Measurements from ENCODE around the gene FBLL1.

The FBLL1 gene

DNA sequence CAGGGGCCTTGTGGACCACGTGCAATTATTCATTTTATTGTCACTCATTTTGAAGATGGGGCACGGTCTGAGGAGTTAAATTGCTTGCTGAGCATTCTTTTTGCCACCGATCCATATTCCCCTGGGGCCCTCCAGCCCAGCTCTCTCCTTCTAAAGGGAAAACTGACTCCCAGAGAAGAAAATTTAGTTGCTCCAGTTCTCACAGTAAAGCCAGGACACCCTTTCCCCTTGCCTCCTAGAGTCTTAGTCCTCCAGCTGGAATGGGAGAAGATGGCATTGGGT is 51.1 kb downstream of the FBLL1 start:
- TF ChIP-seq, protein P1, sequence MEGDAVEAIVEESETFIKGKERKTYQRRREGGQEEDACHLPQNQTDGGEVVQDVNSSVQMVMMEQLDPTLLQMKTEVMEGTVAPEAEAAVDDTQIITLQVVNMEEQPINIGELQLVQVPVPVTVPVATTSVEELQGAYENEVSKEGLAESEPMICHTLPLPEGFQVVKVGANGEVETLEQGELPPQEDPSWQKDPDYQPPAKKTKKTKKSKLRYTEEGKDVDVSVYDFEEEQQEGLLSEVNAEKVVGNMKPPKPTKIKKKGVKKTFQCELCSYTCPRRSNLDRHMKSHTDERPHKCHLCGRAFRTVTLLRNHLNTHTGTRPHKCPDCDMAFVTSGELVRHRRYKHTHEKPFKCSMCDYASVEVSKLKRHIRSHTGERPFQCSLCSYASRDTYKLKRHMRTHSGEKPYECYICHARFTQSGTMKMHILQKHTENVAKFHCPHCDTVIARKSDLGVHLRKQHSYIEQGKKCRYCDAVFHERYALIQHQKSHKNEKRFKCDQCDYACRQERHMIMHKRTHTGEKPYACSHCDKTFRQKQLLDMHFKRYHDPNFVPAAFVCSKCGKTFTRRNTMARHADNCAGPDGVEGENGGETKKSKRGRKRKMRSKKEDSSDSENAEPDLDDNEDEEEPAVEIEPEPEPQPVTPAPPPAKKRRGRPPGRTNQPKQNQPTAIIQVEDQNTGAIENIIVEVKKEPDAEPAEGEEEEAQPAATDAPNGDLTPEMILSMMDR (IDR thresholded peaks at IDR 0.05; ENCODE audit: poor library complexity, severe bottlenecking) = no peak
- DNase-seq (ENCODE audit: low spot score) = no peak
- ATAC-seq (ENCODE audit: low read depth) = no peak
- peaks cover 32% of the 10 kb centered on the region for H3K36me3 ChIP-seq (ENCODE audit: low read depth)
- H3K9me3 ChIP-seq (ENCODE audit: severe bottlenecking) = no peaks in the 10 kb centered on the region
- peak overlapping the region; percentile 68 for H3K4me3 ChIP-seq (ENCODE audit: severe bottlenecking)
- H3K27ac ChIP-seq (ENCODE audit: poor library complexity, severe bottlenecking) = peak overlapping the region; percentile 88
- H3K4me1 ChIP-seq (ENCODE audit: insufficient read depth, poor library complexity, severe bottlenecking) = peaks cover 27% of the 10 kb centered on the region
- H3K27me3 ChIP-seq (ENCODE audit: insufficient read depth, poor library complexity, severe bottlenecking) = no peaks in the 10 kb centered on the region
